Esophagus muscularis mucosa (tissue), 4 donors: Measurements from ENCODE around the gene MRPL41. TPM values are rescaled to one million over a fixed set of nuclear protein-coding genes. Genes with fewer than 3 reads are reported as not detected.
"Not testable (repeated sequence)": the region's sequence is repeated elsewhere in the genome, so short reads cannot be mapped to it uniquely, and the experiment has no call there.

Source experiments
- DNase-seq: peaks from one replicate; pipeline ENCODE4 v3.0.0-alpha.2; 2017; ENCODE audit errors: extremely low spot score
- H3K27ac ChIP-seq, 4 donors: fragments of 200-600 bp; sonication (generic); replicated peaks in 1 of 4; 1 replicate in 3 of 4; 2 replicates in 1 of 4; pipeline ENCODE4 v1.5.1; 2016 to 2019; ENCODE audit warnings: mild to moderate bottlenecking in 1 of 4
- H3K27me3 ChIP-seq, 4 donors: fragments of 200-600 bp; sonication (generic); one replicate each; pipeline versions ENCODE4 v1.5.1 to v1.6.0; 2016 to 2019
- H3K36me3 ChIP-seq, 4 donors: fragments of 200-600 bp; sonication (generic); one replicate each; pipeline ENCODE4 v1.5.1; 2016 to 2019
- H3K4me1 ChIP-seq, 4 donors: fragments of 200-600 bp; sonication (generic); one replicate each; pipeline ENCODE4 v1.5.1; 2016 to 2019
- H3K4me3 ChIP-seq, 4 donors: fragments of 200-600 bp; sonication (generic); 1 replicate in 2 of 4; 2 replicates in 2 of 4; pipeline ENCODE4 v1.5.1; 2016 to 2019; ENCODE audit warnings: mild to moderate bottlenecking in 4 of 4, moderate library complexity in 1 of 4
- H3K9me3 ChIP-seq, 4 donors: fragments of 200-600 bp; sonication (generic); 1 replicate in 3 of 4; 2 replicates in 1 of 4; pipeline ENCODE4 v1.5.1; 2016 to 2019
- CTCF ChIP-seq, 3 experiments: fragments of 200-600 bp in 2 of 3; fragments of 450-650 bp in 1 of 3; sonication (generic) in 2 of 3; IDR thresholded peaks; one replicate each; pipeline ENCODE4 v1.5.1; 2017 to 2019; ENCODE audit warnings: antibody characterized with exemption in 3 of 3, mild to moderate bottlenecking in 2 of 3, moderate library complexity in 1 of 3
- EP300 ChIP-seq: sonication (generic); formaldehyde crosslinking; IDR thresholded peaks from one replicate; pipeline ENCODE4 v1.6.1; 2017; ENCODE audit warnings: antibody characterized with exemption
- POLR2A ChIP-seq: fragments of 450-650 bp; IDR thresholded peaks from one replicate; pipeline ENCODE4 v1.6.1; 2017; ENCODE audit warnings: antibody characterized with exemption, moderate library complexity, mild to moderate bottlenecking, low read depth
- POLR2AphosphoS5 ChIP-seq, 2 donors: sonication (generic); formaldehyde crosslinking; IDR thresholded peaks; one replicate each; pipeline ENCODE4 v1.6.1; 2017; ENCODE audit warnings: antibody characterized with exemption in 2 of 2
- WGBS: methylation state at CpG from one replicate; pipeline ENCODE4 v1.1.5; 2018; 5-methylcytosine and 5-hydroxymethylcytosine counted together
- intact Hi-C: fragments of 100-400 bp; cut with DNase I; formaldehyde crosslinking; loops from one replicate; pipeline ENCODE4 v1.15.1; 2023
- total RNA-seq, 4 donors: library from RNA; depleted of rRNA; stranded (reverse); fragments of >200 nt; gene quantifications; one replicate each; pipeline versions ENCODE4 v1.1.0 to v1.2.1, GENCODE V29; 2016

Gene MRPL41
- total RNA-seq, 4 donors from 2014 or later: 59.8 to 83.8 (median 78.2) TPM

- H3K36me3 ChIP-seq: peaks cover 0 to 19% (median 7%) of the 10 kb centered on the region in 4 donors
- H3K4me1 ChIP-seq: no peaks in the 10 kb centered on the region
- 80% methylated on average over 4 of the region's 30 CpGs for WGBS
- no peak for DNase-seq
- no peaks in the 10 kb centered on the region for H3K27me3 ChIP-seq
- intact Hi-C loops: no loop called here
- H3K27ac ChIP-seq: no peak overlapping the region
- no peaks in the 10 kb centered on the region for H3K9me3 ChIP-seq
- H3K4me3 ChIP-seq: no peak overlapping the region
- TF ChIP-seq POLR2A (no peak), EP300 (no peak), POLR2AphosphoS5 (IDR thresholded peaks at IDR 0.05) (no peak), CTCF (IDR thresholded peaks at IDR 0.05) (no peak)
These were observed 36.9 kb upstream of the MRPL41 start for GRCh38 chr9:137514691-137515337.

- H3K27me3 ChIP-seq: no peaks in the 10 kb centered on the region
- H3K36me3 ChIP-seq: peaks cover 0 to 20% (median 7%) of the 10 kb centered on the region in 4 donors
- intact Hi-C loops: no loop called here
- no peaks in the 10 kb centered on the region for H3K9me3 ChIP-seq
- WGBS: 84% methylated on average over 23 of the region's 23 CpGs
- no peak overlapping the region for H3K27ac ChIP-seq
- no peak overlapping the region for H3K4me3 ChIP-seq
- DNase-seq: no peak
- TF ChIP-seq POLR2A (no peak), POLR2AphosphoS5 (IDR thresholded peaks at IDR 0.05) (no peak), CTCF (IDR thresholded peaks at IDR 0.05) (no peak), EP300 (no peak)
- H3K4me1 ChIP-seq: no peaks in the 10 kb centered on the region
These were observed 36.3 kb upstream of the MRPL41 start for GRCh38 chr9:137515338-137515724.

GRCh38 chr9:137516144-137516917, 35.3 kb upstream of the MRPL41 start:
- Histone ChIP-seq H3K4me3 (no peak overlapping the region), H3K27ac (no peak overlapping the region), H3K36me3 (peaks cover 0 to 27% (median 10%) of the 10 kb centered on the region in 4 donors), H3K9me3 (no peaks in the 10 kb centered on the region), H3K27me3 (no peaks in the 10 kb centered on the region), H3K4me1 (no peaks in the 10 kb centered on the region)
- intact Hi-C loops: no loop called here
- 93% methylated on average over 5 of the region's 10 CpGs for WGBS
- DNase-seq: no peak
- TF ChIP-seq CTCF (IDR thresholded peaks at IDR 0.05) (no peak), POLR2A (no peak)

- peaks cover 0 to 28% (median 10%) of the 10 kb centered on the region in 4 donors for H3K36me3 ChIP-seq
- intact Hi-C loops, H3K9me3 ChIP-seq, H3K4me1 ChIP-seq, DNase-seq, H3K27ac ChIP-seq, H3K27me3 ChIP-seq, H3K4me3 ChIP-seq: not testable (repeated sequence)
- WGBS: 89% methylated on average over 13 of the region's 13 CpGs
These were observed 32.8 kb upstream of the MRPL41 start for GRCh38 chr9:137518661-137519459.

- Histone ChIP-seq H3K27me3 (no peaks in the 10 kb centered on the region), H3K9me3 (no peaks in the 10 kb centered on the region), H3K4me1 (no peaks in the 10 kb centered on the region), H3K4me3 (no peak overlapping the region), H3K36me3 (peaks cover 0 to 28% (median 10%) of the 10 kb centered on the region in 4 donors), H3K27ac (no peak overlapping the region)
- TF ChIP-seq POLR2AphosphoS5 (IDR thresholded peaks at IDR 0.05): no peak
- TF ChIP-seq POLR2A: no peak
- TF ChIP-seq EP300: no peak
- no peak for TF ChIP-seq CTCF (IDR thresholded peaks at IDR 0.05)
- intact Hi-C loops: no loop called here
- WGBS: 83% methylated on average over 10 of the region's 10 CpGs
- DNase-seq: no peak
These were observed 32.1 kb upstream of the MRPL41 start for GRCh38 chr9:137519553-137519952.
